WTC11 (cell line): ENCODE data around the gene GJA5. TPM values are rescaled to one million over a fixed set of nuclear protein-coding genes. Genes with fewer than 3 reads are reported as not detected.

Experiments used
- ATAC-seq: fragments of 200-7000 bp; cut with Tn5 transposase; 2 replicates; pipeline ENCODE4 v1.10.0; 2021; ENCODE audit warnings: mild to moderate bottlenecking, moderate library complexity
- CTCF ChIA-PET: fragments of 300-600 bp; sonication (Branson Sonifier 250); formaldehyde crosslinking; loops from one replicate; lab custom pipeline; 2021; ENCODE audit warnings: antibody characterized with exemption; lab: Charles Lee
- POLR2A ChIA-PET: fragments of 350-600 bp; sonication (Branson Sonifier 250); formaldehyde crosslinking; loops from one replicate; lab custom pipeline; 2021; ENCODE audit warnings: antibody characterized with exemption; lab: Charles Lee
- DNase-seq: peaks from one replicate; pipeline ENCODE4 v3.0.0; 2021; ENCODE audit warnings: low spot score
- H3K27ac Mint-ChIP-seq: 2 replicates; pipeline ENCODE4 v1.8.0; 2021; ENCODE audit warnings: mixed read lengths
- H3K27me3 Mint-ChIP-seq: 2 replicates; pipeline ENCODE4 v1.8.0; 2021; ENCODE audit warnings: low read depth, mild to moderate bottlenecking, moderate library complexity, mixed read lengths
- H3K36me3 Mint-ChIP-seq: 2 replicates; pipeline ENCODE4 v1.8.0; 2021; ENCODE audit warnings: mixed read lengths
- H3K4me1 Mint-ChIP-seq: 2 replicates; pipeline ENCODE4 v1.8.0; 2022; ENCODE audit warnings: mixed read lengths
- H3K4me3 Mint-ChIP-seq: 2 replicates; pipeline ENCODE4 v1.8.0; 2021; ENCODE audit warnings: mild to moderate bottlenecking, moderate library complexity, mixed read lengths
- H3K9me3 Mint-ChIP-seq: 2 replicates; pipeline ENCODE4 v1.8.0; 2021; ENCODE audit warnings: mixed read lengths
- CTCF ChIP-seq: fragments of 200-600 bp; IDR thresholded peaks from 2 replicates; pipeline ENCODE4 v1.8.0; 2022; ENCODE audit warnings: antibody characterized with exemption
- E2F5 ChIP-seq: sonication (generic); formaldehyde crosslinking; IDR thresholded peaks from 2 replicates; pipeline ENCODE4 v1.8.1; 2022; ENCODE audit warnings: mild to moderate bottlenecking, moderate library complexity, missing genetic modification reagents
- FOXK1 ChIP-seq: sonication (generic); formaldehyde crosslinking; IDR thresholded peaks from 2 replicates; pipeline ENCODE4 v1.8.0; 2022; ENCODE audit warnings: mild to moderate bottlenecking, moderate library complexity, missing genetic modification reagents
- GABPB1 ChIP-seq: sonication (generic); formaldehyde crosslinking; IDR thresholded peaks from 2 replicates; pipeline ENCODE4 v1.8.1; 2023; ENCODE audit warnings: mild to moderate bottlenecking, missing genetic modification reagents
- GRHL2 ChIP-seq: fragments of 250-450 bp; sonication (Bioruptor Pico); IDR thresholded peaks from 2 replicates; pipeline ENCODE4 v1.8.0; 2022; ENCODE audit warnings: mild to moderate bottlenecking, moderate library complexity; ENCODE audit not compliant: insufficient replicate concordance, severe bottlenecking
- GTF2I ChIP-seq: fragments of 250-450 bp; sonication (Bioruptor Pico); conservative IDR thresholded peaks from 2 replicates; pipeline ENCODE4 v1.4.0; 2021; ENCODE audit warnings: mild to moderate bottlenecking
- TEAD4 ChIP-seq: sonication (generic); formaldehyde crosslinking; IDR thresholded peaks from 2 replicates; pipeline ENCODE4 v1.8.0; 2022; ENCODE audit warnings: mild to moderate bottlenecking, missing genetic modification reagents
- USF2 ChIP-seq: sonication (generic); formaldehyde crosslinking; IDR thresholded peaks from 2 replicates; pipeline ENCODE4 v1.8.1; 2023; ENCODE audit warnings: mild to moderate bottlenecking, missing genetic modification reagents, moderate library complexity
- ZNF121 ChIP-seq: sonication (generic); formaldehyde crosslinking; IDR thresholded peaks from 2 replicates; pipeline ENCODE4 v1.8.0; 2023; ENCODE audit warnings: missing genetic modification reagents
- ZNF263 ChIP-seq: sonication (generic); formaldehyde crosslinking; IDR thresholded peaks from 2 replicates; pipeline ENCODE4 v1.8.1; 2022; ENCODE audit warnings: low read depth, mild to moderate bottlenecking, moderate library complexity, missing genetic modification reagents
- ZNF532 ChIP-seq: fragments of 250-450 bp; sonication (Bioruptor Pico); IDR thresholded peaks from 2 replicates; pipeline ENCODE4 v1.9.0; 2021; ENCODE audit warnings: mild to moderate bottlenecking, borderline replicate concordance
- ZNF671 ChIP-seq: fragments of 250-450 bp; sonication (Bioruptor Pico); IDR thresholded peaks from 2 replicates; pipeline ENCODE4 v1.8.0; 2021; ENCODE audit warnings: mild to moderate bottlenecking
- total RNA-seq: library from RNA; stranded (reverse); gene quantifications from 3 replicates; pipeline ENCODE4 v1.2.3, GENCODE V29; 2021

The GJA5 gene
- total RNA-seq, 1 experiment from 2014 or later = 2.2 TPM

GRCh38 chr1:147781056-147781471, 20.7 kb upstream of the GJA5 start:
- Mint-ChIP-seq H3K4me1 (peaks cover 16% of the 10 kb centered on the region), H3K27me3 (no peaks in the 10 kb centered on the region), H3K36me3 (no peaks in the 10 kb centered on the region), H3K9me3 (no peaks in the 10 kb centered on the region), H3K27ac (no peak overlapping the region), H3K4me3 (no peak overlapping the region)
- ChIA-PET POLR2A (interaction anchor here (0.6 kb wide), 1 partner anchor 45 kb away, joined by 3 read pairs; no protein-coding TSS in a partner anchor), CTCF (interaction anchor here (1.1 to 1.2 kb wide), 2 partner anchors 11 to 109 kb away, joined by 3 read pairs; no protein-coding TSS in a partner anchor)
- TF ChIP-seq USF2 (CRISPR knock-in tag) (no peak), ZNF121 (CRISPR knock-in tag) (peak; percentile 59; the same call in 1 of the 2 replicates), E2F5 (no peak), ZNF671 (CRISPR knock-in tag) (no peak), GABPB1 (CRISPR knock-in tag) (no peak), TEAD4 (CRISPR knock-in tag) (no peak), GRHL2 (no peak)
- DNase-seq = no peak
- peak; percentile 71 for ATAC-seq

GRCh38 chr1:147777694-147778093, 17.3 kb upstream of the GJA5 start:
- Mint-ChIP-seq H3K9me3 (no peaks in the 10 kb centered on the region), H3K36me3 (no peaks in the 10 kb centered on the region), H3K27ac (no peak overlapping the region), H3K27me3 (no peaks in the 10 kb centered on the region; the same call in 1 of the 2 replicates), H3K4me1 (peaks cover 30% of the 10 kb centered on the region), H3K4me3 (no peak overlapping the region)
- no peak for ATAC-seq
- TF ChIP-seq ZNF532 (CRISPR knock-in tag) (no peak), CTCF (no peak), GTF2I (CRISPR knock-in tag) (no peak)
- POLR2A ChIA-PET = no interaction called here
- no peak for DNase-seq
- CTCF ChIA-PET = no interaction called here

GRCh38 chr1:147773215-147773715, 12.9 kb upstream of the GJA5 start:
- CTCF ChIA-PET = interaction anchor here (0.9 kb wide), 1 partner anchor 120 kb away, joined by 3 read pairs; no protein-coding TSS in a partner anchor
- no peaks in the 10 kb centered on the region for H3K36me3 Mint-ChIP-seq
- H3K27me3 Mint-ChIP-seq = no peaks in the 10 kb centered on the region; the same call in none of the 2 replicates
- H3K27ac Mint-ChIP-seq = no peak overlapping the region; the same call in 1 of the 2 replicates
- peaks cover 23% of the 10 kb centered on the region for H3K4me1 Mint-ChIP-seq
- H3K9me3 Mint-ChIP-seq = no peaks in the 10 kb centered on the region
- TF ChIP-seq ZNF263 (CRISPR knock-in tag) (peak; percentile 72; the same call in 1 of the 2 replicates), FOXK1 (CRISPR knock-in tag) (0 out of 2 replicates have a peak, but pooled peaks have one; percentile 25), GABPB1 (CRISPR knock-in tag) (no peak)
- POLR2A ChIA-PET = no interaction called here
- peak overlapping the region; percentile 58 for H3K4me3 Mint-ChIP-seq
- peak; percentile 84 for ATAC-seq
- DNase-seq = peak; percentile 24
